HFFc6 (cell line): ENCODE data around the gene LRRC1. TPM values are rescaled to one million over a fixed set of nuclear protein-coding genes. Genes with fewer than 3 reads are reported as not detected.
A peak's percentile ranks its signal among the peaks of the same experiment; 100 is the strongest.

ENCODE experiments used
- DNase-seq: peaks from one replicate; pipeline ENCODE4 v3.0.0-alpha.2; 2018
- H3K27ac Mint-ChIP-seq: 2 replicates; pipeline ENCODE4 v1.8.0; 2020; ENCODE audit warnings: mild to moderate bottlenecking, mixed read lengths
- H3K27me3 Mint-ChIP-seq: 2 replicates; pipeline ENCODE4 v1.8.0; 2021; ENCODE audit warnings: mild to moderate bottlenecking, moderate library complexity, mixed read lengths; ENCODE audit not compliant: insufficient read depth
- H3K36me3 Mint-ChIP-seq: 2 replicates; pipeline ENCODE4 v1.8.0; 2021; ENCODE audit warnings: low read depth, mixed read lengths
- H3K4me1 Mint-ChIP-seq: 2 replicates; pipeline ENCODE4 v1.8.0; 2020; ENCODE audit warnings: low read depth, mixed read lengths
- H3K4me3 Mint-ChIP-seq: 2 replicates; pipeline ENCODE4 v1.8.0; 2020; ENCODE audit warnings: mild to moderate bottlenecking, moderate library complexity, mixed read lengths
- H3K9me3 Mint-ChIP-seq: 2 replicates; pipeline ENCODE4 v1.8.0; 2020; ENCODE audit warnings: mild to moderate bottlenecking, mixed read lengths
- total RNA-seq, 6 experiments: library from RNA; stranded (reverse); fragmentation: NEBNext Ultra II Directional; extraction: Animal tissue kit (Norgen Biotek cat#: 25700); gene quantifications; 2 replicates in 1 of 6; 3 replicates in 5 of 6; pipeline ENCODE4 v1.2.3, GENCODE V29; 2021
- TF ChIP-seq, protein P1 (sequence below): fragments of 200-600 bp; sonication (generic); IDR thresholded peaks from 2 replicates; pipeline ENCODE4 v1.5.0; 2021; ENCODE audit warnings: antibody characterized with exemption, mild to moderate bottlenecking

Gene LRRC1
- total RNA-seq, 6 experiments from 2014 or later = 9.3 to 12.0 (median 10.8) TPM

GRCh38 chr6:53892707-53893106 lies 97.9 kb downstream of the LRRC1 start:
- Mint-ChIP-seq H3K4me3 (no peak overlapping the region), H3K36me3 (0 out of 2 replicates have a peak, but pooled peaks cover 11% of the 10 kb centered on the region), H3K27ac (no peak overlapping the region), H3K9me3 (no peaks in the 10 kb centered on the region), H3K4me1 (peaks cover 70% of the 10 kb centered on the region), H3K27me3 (no peaks in the 10 kb centered on the region)
- no peak for DNase-seq
- TF ChIP-seq, protein P1, sequence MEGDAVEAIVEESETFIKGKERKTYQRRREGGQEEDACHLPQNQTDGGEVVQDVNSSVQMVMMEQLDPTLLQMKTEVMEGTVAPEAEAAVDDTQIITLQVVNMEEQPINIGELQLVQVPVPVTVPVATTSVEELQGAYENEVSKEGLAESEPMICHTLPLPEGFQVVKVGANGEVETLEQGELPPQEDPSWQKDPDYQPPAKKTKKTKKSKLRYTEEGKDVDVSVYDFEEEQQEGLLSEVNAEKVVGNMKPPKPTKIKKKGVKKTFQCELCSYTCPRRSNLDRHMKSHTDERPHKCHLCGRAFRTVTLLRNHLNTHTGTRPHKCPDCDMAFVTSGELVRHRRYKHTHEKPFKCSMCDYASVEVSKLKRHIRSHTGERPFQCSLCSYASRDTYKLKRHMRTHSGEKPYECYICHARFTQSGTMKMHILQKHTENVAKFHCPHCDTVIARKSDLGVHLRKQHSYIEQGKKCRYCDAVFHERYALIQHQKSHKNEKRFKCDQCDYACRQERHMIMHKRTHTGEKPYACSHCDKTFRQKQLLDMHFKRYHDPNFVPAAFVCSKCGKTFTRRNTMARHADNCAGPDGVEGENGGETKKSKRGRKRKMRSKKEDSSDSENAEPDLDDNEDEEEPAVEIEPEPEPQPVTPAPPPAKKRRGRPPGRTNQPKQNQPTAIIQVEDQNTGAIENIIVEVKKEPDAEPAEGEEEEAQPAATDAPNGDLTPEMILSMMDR = no peak

DNA sequence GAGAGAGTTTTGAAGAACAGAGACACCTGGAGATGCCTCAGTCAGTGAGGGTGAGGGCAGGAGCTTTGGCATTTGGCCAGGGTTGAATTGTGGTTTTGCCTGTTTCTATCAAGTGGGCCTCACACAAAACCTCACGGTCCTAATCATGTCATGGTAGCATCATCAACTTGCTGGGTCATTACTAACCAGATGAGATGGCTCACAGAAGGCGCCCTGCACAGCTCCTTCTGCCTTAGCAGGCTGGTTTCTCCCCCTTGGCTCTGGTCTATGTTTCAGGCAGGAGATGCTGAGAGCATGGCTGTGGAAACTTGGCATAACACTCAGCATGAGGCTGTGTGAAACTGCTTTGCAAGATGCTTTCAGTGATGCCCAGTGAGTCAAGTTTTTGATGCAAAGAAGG lies 99.3 kb downstream of the LRRC1 start:
- Mint-ChIP-seq H3K36me3 (peaks cover 23% of the 10 kb centered on the region), H3K4me1 (peaks cover 71% of the 10 kb centered on the region), H3K4me3 (peak overlapping the region; percentile 21; the same call in 1 of the 2 replicates), H3K27ac (0 out of 2 replicates have a peak overlapping the region, but pooled peaks have one; percentile 14), H3K27me3 (no peaks in the 10 kb centered on the region), H3K9me3 (no peaks in the 10 kb centered on the region)
- TF ChIP-seq, protein P1 = no peak
- DNase-seq = peak; percentile 24

DNA sequence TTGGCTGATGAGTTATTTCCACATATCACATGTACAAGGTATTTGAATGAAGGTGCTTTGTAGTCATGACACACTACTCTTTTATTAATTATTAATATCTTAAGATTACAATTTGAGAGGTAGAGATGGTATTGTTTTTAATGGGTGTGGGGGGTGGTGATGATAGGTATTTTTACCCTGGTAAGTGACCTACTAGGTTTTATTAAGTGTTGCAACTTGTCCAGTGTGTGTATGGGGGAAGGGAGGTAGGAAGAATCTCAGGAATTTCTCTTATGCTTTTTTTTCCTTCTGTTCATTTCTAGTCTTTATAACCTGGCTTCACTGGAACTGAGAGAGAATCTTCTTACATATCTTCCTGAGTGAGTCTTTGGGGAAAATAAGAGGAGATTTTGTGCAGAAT lies 101.4 kb downstream of the LRRC1 start:
- peaks cover 54% of the 10 kb centered on the region for H3K4me1 Mint-ChIP-seq
- H3K9me3 Mint-ChIP-seq = no peaks in the 10 kb centered on the region
- TF ChIP-seq, protein P1 = no peak
- no peaks in the 10 kb centered on the region for H3K27me3 Mint-ChIP-seq
- H3K27ac Mint-ChIP-seq = no peak overlapping the region; the same call in 1 of the 2 replicates
- DNase-seq = no peak
- peaks cover 23% of the 10 kb centered on the region for H3K36me3 Mint-ChIP-seq
- no peak overlapping the region for H3K4me3 Mint-ChIP-seq

- TF ChIP-seq, protein P1 = no peak
- Mint-ChIP-seq H3K4me1 (peaks cover 54% of the 10 kb centered on the region), H3K4me3 (peak overlapping the region; percentile 38; the same call in 1 of the 2 replicates), H3K9me3 (no peaks in the 10 kb centered on the region), H3K36me3 (peaks cover 23% of the 10 kb centered on the region), H3K27me3 (no peaks in the 10 kb centered on the region), H3K27ac (peak overlapping the region; percentile 68)
- peak; percentile 59 for DNase-seq
Measured at GRCh38 chr6:53898026-53898795, 103.4 kb downstream of the LRRC1 start.

DNA sequence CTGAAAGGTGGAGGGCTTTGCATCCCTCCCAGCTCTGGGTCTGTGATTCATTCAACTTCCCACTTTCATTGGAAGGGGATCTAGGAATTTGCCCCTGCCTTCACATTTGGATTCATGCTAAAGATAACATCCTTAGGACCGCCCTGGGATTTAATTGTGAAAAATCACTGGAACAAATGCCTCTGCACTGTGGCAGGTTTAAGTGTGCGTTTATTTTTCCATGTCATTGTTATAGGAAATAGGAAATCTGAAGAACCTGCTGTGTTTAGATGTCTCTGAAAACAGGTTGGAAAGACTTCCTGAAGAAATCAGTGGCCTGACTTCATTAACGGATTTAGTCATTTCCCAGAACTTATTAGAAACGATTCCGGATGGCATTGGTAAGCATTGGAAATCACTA lies 104.7 kb downstream of the LRRC1 start:
- Mint-ChIP-seq H3K4me3 (no peak overlapping the region), H3K27ac (no peak overlapping the region), H3K27me3 (peaks cover 2% of the 10 kb centered on the region; the same call in 1 of the 2 replicates), H3K36me3 (peaks cover 34% of the 10 kb centered on the region), H3K4me1 (peaks cover 46% of the 10 kb centered on the region), H3K9me3 (no peaks in the 10 kb centered on the region)
- no peak for DNase-seq
- TF ChIP-seq, protein P1 = no peak
